Activated T-cell treated with anti-CD3 and anti-CD28 coated beads for 1 hour (primary cell): ENCODE data around the gene BASP1.
"Not testable (repeated sequence)": the region's sequence is repeated elsewhere in the genome, so short reads cannot be mapped to it uniquely, and the experiment has no call there.

Experiments
- DNase-seq: peaks from one replicate; pipeline ENCODE4 v3.0.0-alpha.2; 2020; ENCODE audit warnings: low read depth

BASP1 gene

DNA sequence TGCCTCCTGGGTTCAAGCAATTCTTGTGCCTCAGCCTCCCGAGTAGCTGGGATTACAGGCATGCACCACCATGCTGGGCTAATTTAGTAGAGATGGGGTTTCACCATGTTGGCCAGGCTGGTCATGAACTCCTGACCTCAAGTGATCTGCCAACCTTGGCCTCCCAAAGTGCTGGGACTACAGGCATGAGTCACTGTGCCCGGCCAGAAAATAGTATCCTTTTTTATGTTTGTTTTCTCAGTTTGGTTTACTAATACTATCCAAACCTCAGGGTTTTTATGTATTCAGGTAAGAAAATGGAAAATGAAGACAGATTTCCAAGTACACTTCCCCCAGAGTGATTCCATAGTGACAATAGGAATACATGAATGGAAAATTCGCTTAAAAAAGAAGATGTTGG, 101.7 kb downstream of the BASP1 start:
- not testable (repeated sequence) for DNase-seq

DNA sequence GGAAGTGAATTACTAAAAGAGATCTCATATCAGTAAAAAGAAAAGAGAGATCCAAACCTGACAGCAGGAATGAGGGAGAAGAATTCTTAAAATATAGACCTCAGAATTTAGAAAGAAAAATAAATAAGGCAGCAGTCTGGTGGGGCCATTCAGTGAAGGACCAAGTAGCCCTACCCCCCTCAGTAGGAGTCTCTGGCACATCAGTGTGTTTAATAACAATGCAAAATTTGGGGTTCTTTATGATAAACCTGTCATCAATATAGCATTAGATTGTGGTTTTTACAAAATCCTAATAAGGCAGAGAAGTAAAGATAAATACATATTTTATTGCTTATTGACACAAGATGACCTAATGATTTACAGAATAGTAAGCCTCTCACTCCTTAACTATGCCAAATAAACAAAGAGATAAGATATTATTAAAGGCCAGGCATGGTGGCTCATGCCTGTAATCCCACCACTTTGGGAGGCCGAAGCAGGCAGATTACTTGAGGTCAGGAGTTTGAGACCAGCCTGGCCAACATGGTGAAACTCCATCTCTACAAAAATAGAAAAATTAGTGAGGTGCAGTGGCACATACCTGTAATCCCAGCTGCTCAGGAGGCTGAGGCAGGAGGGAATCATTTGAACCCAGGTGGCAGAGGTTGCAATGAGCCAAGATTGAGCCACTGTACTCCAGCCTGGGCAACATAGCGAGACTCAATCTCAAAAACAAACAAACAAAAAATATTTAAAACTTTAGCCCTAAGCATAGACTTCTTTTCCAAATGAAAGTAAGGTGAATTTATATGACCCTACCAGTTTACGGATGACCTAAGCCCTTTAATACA, 108.6 kb downstream of the BASP1 start:
- no peak for DNase-seq
